ENCODE results near the gene COL18A1. TPM values are rescaled to one million over a fixed set of nuclear protein-coding genes. Genes with fewer than 3 reads are reported as not detected.

Gene COL18A1
- total RNA-seq, 1 donor from 2014 or later = 535 TPM

DNA sequence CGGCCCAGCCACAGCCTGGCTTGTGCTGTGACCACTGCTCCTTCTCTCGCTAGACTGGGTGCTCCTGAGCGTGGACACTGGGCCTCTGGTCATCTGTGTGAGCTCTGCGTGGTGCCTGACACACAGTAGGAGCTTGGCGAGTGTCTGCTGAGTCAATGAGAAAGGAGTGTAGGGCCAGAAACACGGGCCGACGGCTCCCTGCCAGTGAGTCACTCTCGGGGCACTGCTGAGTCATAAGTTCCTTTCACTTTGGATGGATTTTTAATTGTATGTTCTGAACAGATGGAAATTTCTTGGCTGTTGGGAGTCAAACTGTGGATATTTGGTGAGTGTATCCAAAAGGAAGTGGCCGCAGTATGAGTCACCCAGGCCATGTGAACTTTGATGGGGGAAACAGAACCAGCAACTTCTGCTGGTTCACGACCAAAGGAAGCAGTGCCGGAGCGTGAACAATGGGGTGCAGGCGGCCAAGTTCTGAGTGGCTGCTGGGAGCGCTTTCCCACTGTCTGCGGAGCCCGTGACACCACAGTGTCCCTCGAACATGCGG lies 41.0 kb upstream of the COL18A1 start:
- TF ChIP-seq, protein P1, sequence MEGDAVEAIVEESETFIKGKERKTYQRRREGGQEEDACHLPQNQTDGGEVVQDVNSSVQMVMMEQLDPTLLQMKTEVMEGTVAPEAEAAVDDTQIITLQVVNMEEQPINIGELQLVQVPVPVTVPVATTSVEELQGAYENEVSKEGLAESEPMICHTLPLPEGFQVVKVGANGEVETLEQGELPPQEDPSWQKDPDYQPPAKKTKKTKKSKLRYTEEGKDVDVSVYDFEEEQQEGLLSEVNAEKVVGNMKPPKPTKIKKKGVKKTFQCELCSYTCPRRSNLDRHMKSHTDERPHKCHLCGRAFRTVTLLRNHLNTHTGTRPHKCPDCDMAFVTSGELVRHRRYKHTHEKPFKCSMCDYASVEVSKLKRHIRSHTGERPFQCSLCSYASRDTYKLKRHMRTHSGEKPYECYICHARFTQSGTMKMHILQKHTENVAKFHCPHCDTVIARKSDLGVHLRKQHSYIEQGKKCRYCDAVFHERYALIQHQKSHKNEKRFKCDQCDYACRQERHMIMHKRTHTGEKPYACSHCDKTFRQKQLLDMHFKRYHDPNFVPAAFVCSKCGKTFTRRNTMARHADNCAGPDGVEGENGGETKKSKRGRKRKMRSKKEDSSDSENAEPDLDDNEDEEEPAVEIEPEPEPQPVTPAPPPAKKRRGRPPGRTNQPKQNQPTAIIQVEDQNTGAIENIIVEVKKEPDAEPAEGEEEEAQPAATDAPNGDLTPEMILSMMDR (conservative IDR thresholded peaks at IDR 0.05; ENCODE audit: low read depth, low read length) = no peak
- H3K4me3 ChIP-seq (ENCODE audit: low read depth, low read length) = peak overlapping the region; percentile 13
- peak; percentile 98 for DNase-seq (ENCODE audit: low read depth)

DNA sequence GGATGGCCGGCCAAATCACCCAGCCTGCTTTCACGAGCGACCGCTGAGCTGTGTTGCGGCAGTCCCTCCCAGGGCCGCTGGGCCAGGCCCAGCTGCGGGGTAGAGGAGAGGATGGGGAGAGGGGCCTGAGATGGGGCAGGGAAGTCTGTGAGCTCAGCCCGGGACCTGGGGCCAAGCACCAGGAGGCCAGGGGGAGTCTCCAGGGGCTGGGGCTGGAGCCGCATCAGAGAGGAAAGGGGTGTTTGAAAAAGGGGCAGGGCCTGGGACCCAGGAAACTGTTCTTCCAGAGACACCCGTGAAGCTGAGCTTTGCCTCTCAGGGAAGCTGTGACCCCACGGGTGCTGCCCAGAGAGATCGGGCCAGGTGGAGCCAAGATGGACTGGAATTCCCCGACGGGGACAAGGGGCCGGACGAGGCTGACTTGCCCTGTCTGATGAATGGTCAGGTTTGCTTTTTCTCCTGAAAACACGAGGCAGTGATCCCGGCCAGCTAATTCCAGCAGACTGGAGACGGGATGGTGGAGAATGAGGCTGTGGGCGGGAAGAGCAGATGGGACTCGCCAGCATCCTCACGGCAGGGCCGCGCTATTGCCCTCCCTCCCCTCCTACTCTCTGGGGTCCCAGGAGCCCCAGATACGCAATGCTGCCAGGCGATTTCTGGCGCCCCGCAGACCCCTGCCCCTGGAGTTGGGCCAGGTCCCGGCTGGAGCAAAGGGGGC lies 40.3 kb upstream of the COL18A1 start:
- no peak for DNase-seq (ENCODE audit: low read depth)
- TF ChIP-seq, protein P1 (conservative IDR thresholded peaks at IDR 0.05; ENCODE audit: low read depth, low read length) = no peak
- peak overlapping the region; percentile 13 for H3K4me3 ChIP-seq (ENCODE audit: low read depth, low read length)

DNA sequence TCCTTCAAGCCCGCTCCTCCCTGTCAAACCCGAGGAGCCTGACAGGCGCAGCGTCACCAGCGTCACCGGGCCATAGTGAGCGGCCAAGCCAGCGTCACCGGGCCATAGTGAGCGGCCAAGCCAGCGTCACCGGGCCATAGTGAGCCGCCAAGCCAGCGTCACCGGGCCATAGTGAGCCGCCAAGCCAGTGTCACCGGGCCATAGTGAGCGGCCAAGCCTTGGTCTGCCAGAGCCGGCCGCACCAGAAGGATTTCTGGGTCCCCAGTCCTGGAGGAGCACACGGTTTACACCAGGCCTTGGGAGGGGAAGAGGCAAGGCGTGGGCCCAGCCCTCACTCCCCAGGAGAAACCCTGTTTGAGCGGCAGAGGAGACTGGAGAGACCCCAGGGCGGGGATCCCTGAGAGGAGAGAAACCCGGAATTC lies 39.8 kb upstream of the COL18A1 start:
- no peak overlapping the region for H3K4me3 ChIP-seq (ENCODE audit: low read depth, low read length)
- TF ChIP-seq, protein P1 (conservative IDR thresholded peaks at IDR 0.05; ENCODE audit: low read depth, low read length) = no peak
- no peak for DNase-seq (ENCODE audit: low read depth)

DNA sequence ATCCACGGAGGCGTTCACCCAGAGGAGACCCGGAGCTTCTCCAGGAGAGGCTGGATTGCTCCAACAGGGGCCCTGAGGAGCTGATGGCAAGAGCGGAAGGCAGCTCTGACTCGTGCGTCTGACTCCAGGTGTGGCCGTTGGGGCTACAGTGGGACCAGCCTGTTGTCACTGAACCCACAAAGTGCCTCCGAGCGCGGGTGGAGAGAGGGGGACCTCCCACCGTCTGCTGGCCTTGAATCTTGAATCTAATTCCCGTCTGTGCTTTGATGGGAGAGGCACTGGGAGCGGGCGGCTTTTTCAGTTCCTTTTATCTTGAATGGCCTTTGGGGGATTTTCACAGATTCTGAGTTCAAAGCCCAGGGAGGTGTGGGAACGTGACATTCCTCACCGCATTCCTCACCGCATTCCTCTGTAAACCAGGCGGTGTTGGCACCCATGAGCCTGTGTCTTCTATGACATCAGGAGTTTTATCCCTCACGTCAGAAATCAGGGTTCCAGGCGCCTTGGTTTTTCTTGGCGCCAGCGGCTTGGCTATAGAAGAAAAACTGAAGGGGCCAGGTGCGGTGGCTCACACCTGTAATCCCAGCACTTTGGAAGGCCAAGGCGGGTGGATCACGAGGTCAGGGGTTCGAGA lies 39.2 kb upstream of the COL18A1 start:
- no peak overlapping the region for H3K4me3 ChIP-seq (ENCODE audit: low read depth, low read length)
- TF ChIP-seq, protein P1 (conservative IDR thresholded peaks at IDR 0.05; ENCODE audit: low read depth, low read length) = no peak
- DNase-seq (ENCODE audit: low read depth) = no peak

DNA sequence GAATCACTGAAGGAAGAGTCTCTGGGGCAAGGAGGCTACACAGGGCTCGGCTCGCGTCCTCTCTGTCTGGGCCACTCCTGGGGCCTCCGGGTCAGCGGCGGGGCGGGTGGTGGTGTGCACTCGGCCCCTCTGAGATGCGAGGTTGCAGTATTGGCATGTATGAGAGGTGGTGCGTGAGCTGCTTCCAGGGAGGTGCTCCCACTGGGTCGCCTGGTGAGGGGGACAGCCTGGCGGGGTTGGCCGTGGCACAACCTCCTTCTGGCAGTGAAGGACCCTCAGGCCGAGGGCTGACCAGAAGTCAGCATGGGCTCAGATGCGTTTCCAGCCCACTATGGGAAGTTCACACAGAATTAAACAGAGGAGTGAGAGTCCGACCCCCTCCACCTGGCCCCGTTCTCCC lies 38.5 kb upstream of the COL18A1 start:
- no peak overlapping the region for H3K4me3 ChIP-seq (ENCODE audit: low read depth, low read length)
- DNase-seq (ENCODE audit: low read depth) = no peak
- TF ChIP-seq, protein P1 (conservative IDR thresholded peaks at IDR 0.05; ENCODE audit: low read depth, low read length) = no peak

DNA sequence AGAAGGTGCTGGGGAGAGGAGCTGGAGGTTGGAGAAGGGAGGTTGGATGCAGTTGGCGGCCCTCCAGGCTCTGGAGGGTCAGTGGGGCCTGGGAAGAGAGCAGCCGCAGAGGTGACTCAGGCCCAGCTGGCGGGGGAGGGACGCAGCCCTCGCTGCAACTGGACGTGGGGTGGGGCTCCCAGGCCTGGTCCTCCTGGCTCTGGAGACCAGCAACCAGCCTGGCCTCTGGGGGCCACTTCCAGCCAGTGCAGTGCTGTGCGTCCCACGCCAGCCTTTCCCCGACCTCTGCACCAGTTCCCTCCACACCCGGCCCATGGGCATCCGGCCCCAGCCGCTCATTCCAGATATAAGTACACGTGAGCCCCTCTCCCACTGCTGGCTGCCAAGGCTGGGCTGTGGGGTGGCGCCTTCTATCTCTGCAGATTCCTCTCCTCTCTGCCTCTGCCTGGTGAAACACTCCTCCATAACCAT lies 38.0 kb upstream of the COL18A1 start:
- DNase-seq (ENCODE audit: low read depth) = no peak
- H3K4me3 ChIP-seq (ENCODE audit: low read depth, low read length) = no peak overlapping the region
- TF ChIP-seq, protein P1 (conservative IDR thresholded peaks at IDR 0.05; ENCODE audit: low read depth, low read length) = no peak

Data from epithelial cell of proximal tubule (primary cell).